ENCODE measurements around the gene FAAP20.

FAAP20 gene

GRCh38 chr1:2234762-2235113 lies 40.2 kb upstream of the FAAP20 start:
- Histone ChIP-seq H3K4me3 (ENCODE audit: low read depth, low read length) (no peak overlapping the region), H3K9me3 (ENCODE audit: severe bottlenecking) (no peaks in the 10 kb centered on the region), H3K27ac (no peak overlapping the region), H3K36me3 (peaks cover 32% of the 10 kb centered on the region), H3K27me3 (ENCODE audit: insufficient read depth, low read depth, severe bottlenecking) (no peaks in the 10 kb centered on the region)
- no peak for DNase-seq
- TF ChIP-seq CTCF (IDR thresholded peaks at IDR 0.05; ENCODE audit: low read depth, low read length), result no peak

GRCh38 chr1:2233997-2234761 lies 39.6 kb upstream of the FAAP20 start:
- peaks cover 36% of the 10 kb centered on the region for H3K36me3 ChIP-seq
- TF ChIP-seq CTCF (IDR thresholded peaks at IDR 0.05; ENCODE audit: low read depth, low read length), result no peak
- H3K9me3 ChIP-seq (ENCODE audit: severe bottlenecking), result no peaks in the 10 kb centered on the region
- H3K27me3 ChIP-seq (ENCODE audit: insufficient read depth, low read depth, severe bottlenecking), result no peaks in the 10 kb centered on the region
- no peak for DNase-seq
- no peak overlapping the region for H3K27ac ChIP-seq
- H3K4me3 ChIP-seq (ENCODE audit: low read depth, low read length), result no peak overlapping the region

GRCh38 chr1:2233468-2233867 lies 38.9 kb upstream of the FAAP20 start:
- Histone ChIP-seq H3K4me3 (ENCODE audit: low read depth, low read length) (no peak overlapping the region), H3K36me3 (peaks cover 34% of the 10 kb centered on the region), H3K27ac (no peak overlapping the region), H3K9me3 (ENCODE audit: severe bottlenecking) (no peaks in the 10 kb centered on the region), H3K27me3 (ENCODE audit: insufficient read depth, low read depth, severe bottlenecking) (no peaks in the 10 kb centered on the region)
- TF ChIP-seq CTCF (IDR thresholded peaks at IDR 0.05; ENCODE audit: low read depth, low read length), result no peak
- DNase-seq, result no peak

GRCh38 chr1:2232916-2233438 lies 38.4 kb upstream of the FAAP20 start:
- no peak for TF ChIP-seq CTCF (IDR thresholded peaks at IDR 0.05; ENCODE audit: low read depth, low read length)
- Histone ChIP-seq H3K27me3 (ENCODE audit: insufficient read depth, low read depth, severe bottlenecking) (no peaks in the 10 kb centered on the region), H3K27ac (no peak overlapping the region), H3K4me3 (ENCODE audit: low read depth, low read length) (no peak overlapping the region), H3K9me3 (ENCODE audit: severe bottlenecking) (no peaks in the 10 kb centered on the region), H3K36me3 (peaks cover 32% of the 10 kb centered on the region)
- no peak for DNase-seq

GRCh38 chr1:2232255-2232915 lies 37.8 kb upstream of the FAAP20 start:
- H3K4me3 ChIP-seq (ENCODE audit: low read depth, low read length), result no peak overlapping the region
- H3K27ac ChIP-seq, result no peak overlapping the region
- no peak for TF ChIP-seq CTCF (IDR thresholded peaks at IDR 0.05; ENCODE audit: low read depth, low read length)

More at GRCh38 chr1:2232255-2232915, 37.8 kb upstream of the FAAP20 start:
- no peaks in the 10 kb centered on the region for H3K9me3 ChIP-seq (ENCODE audit: severe bottlenecking)
- H3K27me3 ChIP-seq (ENCODE audit: insufficient read depth, low read depth, severe bottlenecking), result no peaks in the 10 kb centered on the region
- DNase-seq, result no peak
- H3K36me3 ChIP-seq, result peaks cover 32% of the 10 kb centered on the region
